Activated CD4-positive, CD25-positive, alpha-beta regulatory T cell treated with anti-CD3 and anti-CD28 coated beads, Interleukin-2, amount 50 U/mL, for 24 hours (primary cell): Measurements from ENCODE around the gene CCL8.
A peak's percentile ranks its signal among the peaks of the same experiment; 100 is the strongest.

Experiments
- ATAC-seq, 2 donors: fragments of 150-1000 bp; cut with Tn5 transposase; one replicate each; pipeline ENCODE4 v1.10.0; 2021; ENCODE audit warnings: mild to moderate bottlenecking in 1 of 2, moderate library complexity in 1 of 2

CCL8 gene

DNA sequence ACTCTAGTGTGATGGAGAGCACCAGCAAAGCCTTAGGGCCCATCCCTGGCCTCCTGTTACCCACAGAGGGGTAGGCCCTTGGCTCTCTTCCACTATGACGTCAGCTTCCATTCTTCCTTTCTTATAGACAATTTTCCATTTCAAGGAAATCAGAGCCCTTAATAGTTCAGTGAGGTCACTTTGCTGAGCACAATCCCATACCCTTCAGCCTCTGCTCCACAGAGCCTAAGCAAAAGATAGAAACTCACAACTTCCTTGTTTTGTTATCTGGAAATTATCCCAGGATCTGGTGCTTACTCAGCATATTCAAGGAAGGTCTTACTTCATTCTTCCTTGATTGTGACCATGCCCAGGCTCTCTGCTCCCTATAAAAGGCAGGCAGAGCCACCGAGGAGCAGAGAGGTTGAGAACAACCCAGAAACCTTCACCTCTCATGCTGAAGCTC lies at the start of gene CCL8:
CCL8 (plus strand) TSS at position 397 of the 445 bp plus-strand sequence. CDS start 67 bp downstream, outside the sequence.
- ATAC-seq, result no peak

DNA sequence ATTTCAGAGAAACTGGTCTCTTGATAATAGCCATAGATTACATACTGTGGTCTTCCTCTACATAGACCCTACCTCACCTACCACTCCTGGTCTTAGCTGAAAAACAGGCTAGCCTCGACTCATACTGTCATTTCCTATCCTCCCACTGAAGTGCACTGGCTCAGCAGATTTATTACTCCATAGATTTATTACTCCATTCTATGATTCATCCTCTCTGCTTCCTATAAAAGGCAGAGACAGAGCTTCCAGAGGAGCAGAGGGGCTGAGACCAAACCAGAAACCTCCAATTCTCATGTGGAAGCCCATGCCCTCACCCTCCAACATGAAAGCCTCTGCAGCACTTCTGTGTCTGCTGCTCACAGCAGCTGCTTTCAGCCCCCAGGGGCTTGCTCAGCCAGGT lies 49.3 kb upstream of the CCL8 start, which contains the start of gene CCL7:
CCL7 (plus strand) TSS at position 253 of the 400 bp plus-strand sequence; CDS start at position 323, 70 bp downstream.
- ATAC-seq, result no peak

DNA sequence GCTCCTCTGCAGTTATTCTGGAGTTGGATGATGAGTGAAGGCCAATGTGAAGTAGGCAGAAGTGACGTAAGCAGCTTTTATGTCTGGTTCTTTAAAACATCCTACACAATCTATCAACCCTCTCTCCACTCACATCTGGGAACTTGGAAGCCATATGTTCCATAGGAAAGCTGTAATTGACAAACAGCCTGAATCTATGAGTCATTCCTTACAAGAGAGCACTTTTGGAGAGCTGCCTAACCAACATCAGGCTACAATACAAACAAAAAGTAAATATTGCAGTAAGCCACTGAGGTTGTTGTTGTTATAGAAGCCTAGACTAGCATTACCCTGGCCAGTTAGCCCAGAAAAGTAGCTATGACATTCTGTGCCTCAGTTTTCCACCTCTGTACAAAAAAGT lies 43.4 kb upstream of the CCL8 start:
- no peak for ATAC-seq

DNA sequence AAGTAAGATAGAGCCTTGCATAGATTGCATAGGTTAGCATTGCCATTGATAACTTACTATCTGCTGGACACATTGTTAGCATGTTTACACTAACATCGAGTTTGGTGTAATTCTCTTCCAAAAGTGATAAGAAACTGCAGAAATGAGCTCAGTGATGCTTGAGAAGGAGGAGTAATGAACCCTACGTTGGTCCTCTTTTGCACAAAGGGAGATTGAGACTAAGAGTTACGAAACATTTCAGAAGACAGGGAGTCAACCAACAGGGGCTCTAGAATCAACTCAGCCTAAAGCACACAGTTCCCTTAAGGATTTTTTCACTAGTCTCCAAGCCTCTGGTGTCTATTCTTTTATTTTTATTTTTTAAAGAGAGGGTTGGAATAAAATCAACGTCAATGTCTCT lies 42.4 kb upstream of the CCL8 start:
- ATAC-seq, result no peak

DNA sequence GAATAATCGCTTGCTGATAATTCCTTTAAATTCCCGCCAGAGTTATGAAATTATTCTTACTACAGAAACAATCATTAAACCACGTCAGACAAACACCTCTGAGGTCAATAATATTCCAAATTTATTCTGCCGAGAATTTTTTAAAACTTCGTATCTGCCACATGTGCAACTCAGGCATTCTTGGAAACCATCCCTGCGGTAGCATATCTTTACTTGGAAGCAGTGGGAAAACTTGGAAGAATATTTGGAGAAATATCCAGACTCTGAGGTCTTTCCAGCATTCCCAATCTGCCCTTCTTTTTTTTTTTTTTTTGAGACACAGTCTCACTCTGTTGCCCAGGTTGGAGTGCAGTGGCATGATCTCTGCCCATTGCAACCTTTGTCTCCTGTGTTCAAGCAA lies 35.7 kb upstream of the CCL8 start:
- no peak for ATAC-seq

DNA sequence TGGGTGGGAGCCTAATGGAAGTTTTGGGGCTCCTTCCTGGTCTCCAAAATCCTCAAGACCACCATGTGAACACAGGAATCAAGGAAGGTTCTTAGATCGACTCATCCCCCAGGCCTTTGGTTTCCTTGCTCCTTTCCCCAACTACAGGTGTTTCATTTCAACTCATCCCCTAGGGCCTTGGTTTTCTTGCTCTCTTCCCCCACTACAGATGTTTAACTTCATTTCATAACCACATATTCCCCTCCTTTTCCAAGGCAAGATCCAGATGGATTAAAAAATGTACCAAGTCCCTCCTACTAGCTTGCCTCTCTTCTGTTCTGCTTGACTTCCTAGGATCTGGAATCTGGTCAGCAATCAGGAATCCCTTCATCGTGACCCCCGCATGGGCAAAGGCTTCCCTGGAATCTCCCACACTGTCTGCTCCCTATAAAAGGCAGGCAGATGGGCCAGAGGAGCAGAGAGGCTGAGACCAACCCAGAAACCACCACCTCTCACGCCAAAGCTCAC lies 33.9 kb upstream of the CCL8 start, which contains the start of gene CCL11:
CCL11 (plus strand) TSS at position 457 of the 507 bp plus-strand sequence. CDS start 67 bp downstream, outside the sequence.
- ATAC-seq, result no peak

DNA sequence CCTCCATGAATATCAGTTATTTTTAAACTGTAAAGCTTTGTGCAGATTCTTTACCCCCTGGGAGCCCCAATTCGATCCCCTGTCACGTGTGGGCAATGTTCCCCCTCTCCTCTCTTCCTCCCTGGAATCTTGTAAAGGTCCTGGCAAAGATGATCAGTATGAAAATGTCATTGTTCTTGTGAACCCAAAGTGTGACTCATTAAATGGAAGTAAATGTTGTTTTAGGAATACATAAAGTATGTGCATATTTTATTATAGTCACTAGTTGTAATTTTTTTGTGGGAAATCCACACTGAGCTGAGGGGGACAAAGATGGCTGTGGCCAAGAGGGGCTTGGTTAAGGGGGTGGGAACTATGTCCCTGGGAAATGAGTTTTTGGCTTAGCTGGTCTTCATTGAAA lies 31.4 kb upstream of the CCL8 start:
- ATAC-seq, result no peak

DNA sequence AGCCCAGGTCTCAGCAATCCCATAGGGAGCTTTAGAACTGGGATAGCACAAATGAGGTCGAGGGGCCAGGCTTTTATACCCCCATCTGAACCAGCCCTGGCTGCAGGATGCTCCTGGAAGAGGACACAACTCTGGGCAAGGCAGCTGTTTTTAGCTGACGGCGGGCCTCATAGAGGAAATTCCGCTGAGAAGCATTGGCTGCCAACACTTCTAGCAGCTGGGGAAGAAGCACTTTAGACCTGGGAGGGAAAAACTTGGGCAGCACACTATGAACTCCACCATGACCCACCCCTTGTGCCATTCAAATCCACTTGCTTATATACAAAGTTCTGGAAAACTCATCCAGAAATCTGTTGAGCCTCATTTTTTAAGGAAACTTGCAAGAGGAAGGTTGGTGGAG lies 28.6 kb upstream of the CCL8 start:
- no peak for ATAC-seq

DNA sequence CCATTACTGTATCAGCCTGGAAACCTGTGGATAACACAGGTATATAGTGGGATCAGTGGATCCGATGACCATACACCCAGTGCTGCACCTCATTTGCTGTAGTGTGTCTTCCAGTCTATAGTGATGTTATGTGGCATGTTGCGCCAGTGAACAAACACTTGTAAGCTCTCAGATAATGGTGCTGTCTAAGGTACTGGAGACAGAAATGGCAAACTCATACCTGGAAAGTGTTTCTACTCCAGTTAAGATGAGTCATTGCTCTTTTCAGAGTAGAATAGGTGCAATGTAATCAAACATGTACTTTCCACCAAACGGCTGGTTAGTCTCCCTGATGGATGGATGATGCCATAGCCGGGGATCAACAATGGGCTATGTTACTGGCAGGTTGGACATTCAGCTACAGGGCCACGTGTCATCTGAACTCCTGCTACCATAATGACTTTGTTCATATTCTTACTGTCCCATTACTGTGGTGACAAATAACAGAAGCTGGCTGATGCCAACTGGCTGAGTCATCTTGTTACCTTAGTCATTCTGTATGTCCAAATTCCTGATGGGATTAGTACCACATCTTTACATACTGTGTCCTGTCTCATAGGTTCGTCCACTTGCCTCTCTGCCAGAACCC lies 27.4 kb upstream of the CCL8 start:
- peak in 1 of 2 donors; percentile 17 for ATAC-seq

DNA sequence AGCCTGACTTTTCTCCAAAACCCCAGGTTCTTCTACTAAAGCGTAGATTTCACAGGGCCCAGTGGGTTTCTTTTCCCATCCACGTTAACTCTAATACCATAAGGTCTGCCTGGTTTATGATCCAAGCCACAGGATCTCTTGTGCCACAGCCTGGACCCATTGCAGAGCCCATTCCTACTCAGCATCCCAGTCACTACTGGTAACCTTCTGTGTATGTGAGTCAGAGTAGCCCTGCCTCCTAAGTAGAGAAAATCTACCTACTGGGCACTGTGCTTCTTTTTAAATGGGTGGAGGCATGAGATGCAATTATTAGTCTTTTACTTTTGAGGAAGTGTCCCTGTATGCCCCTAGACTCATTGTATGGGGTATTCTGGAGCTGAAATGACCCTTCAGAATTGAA lies 20.2 kb upstream of the CCL8 start:
- ATAC-seq, result no peak

DNA sequence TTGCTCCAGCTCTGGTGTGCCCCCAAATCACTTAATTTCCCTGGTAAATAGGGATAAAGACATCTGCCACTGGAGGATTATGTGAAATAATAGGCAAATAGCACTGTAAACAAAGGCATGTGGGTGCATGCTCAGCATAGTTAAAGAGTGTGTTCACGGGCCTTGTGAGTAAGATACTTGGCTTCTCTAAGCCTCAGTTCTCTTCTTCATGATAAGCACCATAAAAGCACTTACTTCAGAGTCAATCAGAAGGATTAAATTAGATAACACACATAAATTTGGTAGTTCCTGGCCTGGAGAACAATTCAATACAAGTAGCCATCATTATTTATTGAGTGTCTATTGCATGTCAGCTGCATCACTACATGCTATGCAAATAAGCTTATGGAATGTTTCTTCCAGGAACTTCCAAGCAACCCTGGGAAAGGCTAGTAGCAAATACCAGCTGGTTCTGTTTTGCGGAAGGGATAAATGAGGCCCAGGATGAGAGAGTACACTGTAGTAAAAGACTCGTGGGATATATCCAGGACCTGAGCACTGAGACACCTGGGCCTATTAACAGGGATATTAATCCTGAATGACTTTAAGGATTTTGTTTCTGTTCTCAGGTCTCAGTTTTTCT lies 19.2 kb upstream of the CCL8 start:
- ATAC-seq, result no peak

DNA sequence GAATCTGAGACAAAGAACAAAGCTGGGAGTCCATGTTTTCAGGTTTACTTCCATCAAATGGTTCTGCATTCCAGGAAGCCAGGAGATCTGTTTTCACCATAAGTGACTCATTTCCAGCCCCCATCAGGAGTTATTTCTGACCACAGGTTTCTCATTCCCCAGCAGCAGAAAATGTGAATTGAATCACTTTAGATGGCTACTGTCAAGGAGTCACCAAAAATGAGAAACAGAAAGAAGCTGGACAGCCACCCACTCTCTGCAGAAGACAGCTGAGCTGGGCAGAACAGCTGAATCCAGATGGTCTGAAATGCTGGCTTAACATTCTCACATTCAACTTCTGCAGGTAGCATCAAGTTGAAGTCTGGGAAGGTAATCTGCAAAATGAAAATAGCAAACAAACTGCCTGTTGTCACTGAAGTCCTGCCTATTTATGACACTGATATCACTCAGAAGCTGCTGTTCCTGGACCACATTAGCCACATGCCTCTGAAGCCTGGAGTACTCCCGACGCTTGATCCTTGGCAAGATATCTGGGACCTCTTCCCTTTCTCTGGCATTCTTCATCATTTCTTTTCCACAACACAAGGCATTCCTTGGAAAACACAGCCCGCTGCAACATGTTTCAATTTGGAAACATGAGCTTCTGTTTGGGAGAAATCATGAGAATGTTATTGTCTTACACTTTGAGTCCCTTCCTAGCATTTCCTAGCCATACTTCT lies 18.4 kb upstream of the CCL8 start:
- no peak for ATAC-seq

DNA sequence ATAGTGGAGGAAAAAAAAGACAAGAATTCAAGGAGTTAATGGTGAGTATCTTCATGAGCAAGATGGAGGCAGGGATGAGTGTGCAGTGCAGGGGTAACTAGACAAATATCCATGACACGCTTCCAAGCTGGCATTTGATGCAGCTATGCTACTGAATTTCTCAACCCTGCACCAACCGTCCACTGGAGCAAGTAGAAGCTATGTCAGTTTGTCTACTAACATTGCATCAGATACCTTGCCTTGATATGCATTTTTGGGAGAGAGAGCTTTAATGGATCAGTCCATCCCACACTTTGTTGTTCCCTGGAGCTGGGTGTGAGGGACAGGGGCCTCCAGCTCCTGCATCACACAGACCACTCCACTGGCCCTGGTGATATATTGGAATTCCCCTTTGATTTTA lies 17.2 kb upstream of the CCL8 start:
- ATAC-seq, result no peak

DNA sequence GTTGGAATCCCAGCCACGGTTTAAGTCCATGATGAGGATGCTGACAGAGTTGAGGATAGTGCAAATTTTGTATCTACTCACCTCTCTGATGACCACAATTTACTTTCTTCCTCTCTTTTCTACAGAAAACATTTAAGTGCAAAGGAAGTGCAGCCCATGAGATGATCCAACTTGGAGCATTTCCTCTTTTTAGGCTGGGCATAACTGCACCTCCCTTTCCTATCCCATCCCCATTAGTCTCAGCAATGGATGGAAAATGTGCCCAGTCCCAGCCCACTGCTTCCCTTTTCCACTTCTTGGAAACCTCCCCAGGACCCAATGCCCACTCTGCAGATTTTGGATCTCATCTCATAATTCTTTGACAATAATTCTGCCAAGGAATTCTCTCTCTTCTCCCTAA lies 16.6 kb upstream of the CCL8 start:
- no peak for ATAC-seq

DNA sequence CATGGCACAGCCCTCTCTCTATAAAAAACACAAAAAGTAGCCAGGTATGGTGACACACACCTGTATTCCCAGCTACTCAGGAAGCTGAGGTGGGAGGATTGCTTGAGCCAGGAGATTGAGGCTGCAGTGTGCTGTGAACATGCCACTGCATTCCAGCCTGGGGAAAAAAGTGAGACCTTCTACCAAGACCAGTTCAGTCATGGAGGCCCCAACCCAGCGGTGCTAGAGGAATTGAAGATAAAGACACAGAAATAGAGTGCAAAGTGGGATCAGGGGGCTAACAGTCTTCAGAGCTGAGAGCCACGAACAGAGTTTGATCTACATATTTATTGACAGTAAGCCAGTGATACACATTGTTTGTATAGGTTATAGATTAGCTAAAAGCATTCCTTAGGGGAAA lies 15.6 kb upstream of the CCL8 start:
- ATAC-seq, result no peak

DNA sequence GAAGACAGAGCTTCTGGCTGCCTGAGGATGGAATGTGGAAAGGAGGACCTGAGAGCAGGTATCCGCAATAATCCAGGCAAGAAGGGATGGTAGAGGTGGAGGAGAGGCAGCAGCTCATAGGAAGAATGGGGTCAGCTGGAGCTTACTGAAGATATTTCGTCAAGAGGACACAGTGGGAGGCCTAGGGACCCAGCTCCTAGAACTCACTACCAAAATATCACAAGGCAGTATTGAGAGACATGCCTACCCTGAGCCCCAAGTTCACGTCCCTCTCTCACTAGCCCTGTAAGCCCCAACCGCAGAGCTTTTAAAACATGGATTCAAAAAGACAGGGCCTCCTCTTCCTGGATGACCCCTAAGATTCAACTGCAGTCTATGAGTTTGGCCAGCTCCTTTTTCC lies 14.2 kb upstream of the CCL8 start:
- ATAC-seq, result no peak

DNA sequence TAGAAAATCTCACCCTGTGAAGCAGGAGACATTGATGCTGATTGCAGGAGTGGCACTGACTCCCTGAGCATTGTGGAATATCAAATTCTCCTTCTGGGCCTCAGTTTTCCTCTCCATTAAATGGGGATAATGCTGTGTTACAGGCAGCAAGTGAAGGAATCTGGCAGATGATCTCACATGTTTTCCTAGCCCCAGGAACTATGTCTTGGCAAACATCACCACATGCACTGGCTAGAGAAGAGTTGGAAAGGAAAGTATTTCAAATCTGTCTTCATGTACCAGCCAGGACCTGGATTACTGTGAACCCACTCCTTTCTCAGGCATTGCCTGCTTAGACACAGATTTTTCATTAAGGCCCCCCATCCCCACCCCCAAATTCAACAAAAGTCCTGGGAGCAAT lies 13.6 kb upstream of the CCL8 start:
- ATAC-seq, result no peak

DNA sequence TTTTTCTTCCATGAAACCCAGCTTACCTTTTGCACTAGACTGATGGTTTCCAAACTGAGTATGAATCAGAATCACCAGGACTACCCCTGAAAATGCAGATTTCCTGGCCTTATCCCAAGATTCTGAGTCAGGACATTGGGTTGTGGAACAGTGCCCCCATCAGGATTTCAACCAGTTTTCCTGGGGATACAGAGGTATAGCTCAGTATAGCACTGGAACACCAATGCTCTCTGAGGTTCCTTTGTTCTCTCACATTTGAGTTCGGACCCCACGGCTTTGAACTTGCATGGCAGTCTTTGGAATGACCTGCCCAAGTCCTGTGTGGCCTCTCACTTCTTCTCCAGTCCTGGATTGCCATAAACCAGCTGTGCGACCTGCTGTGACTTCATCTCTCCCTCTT lies 12.8 kb upstream of the CCL8 start:
- no peak for ATAC-seq

DNA sequence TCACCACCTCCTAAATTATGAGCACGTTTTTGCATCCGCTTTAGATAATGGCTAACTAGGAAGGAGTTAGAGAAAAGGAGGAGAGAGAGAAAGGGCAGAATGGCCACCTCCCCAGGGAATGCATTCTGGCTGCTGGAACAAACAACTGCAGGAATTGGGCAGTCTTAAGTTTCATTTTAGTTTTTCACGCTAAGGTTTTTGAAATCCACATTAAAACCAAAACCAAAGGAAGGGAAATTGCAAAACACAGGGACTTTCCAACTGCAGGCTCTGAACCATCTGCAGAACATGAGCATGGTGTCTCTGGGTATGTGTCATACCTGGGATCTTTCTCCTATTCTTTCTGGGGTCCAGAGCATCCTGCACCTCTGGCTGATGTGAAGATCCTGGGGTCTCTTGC lies 12.1 kb upstream of the CCL8 start:
- ATAC-seq, result no peak

DNA sequence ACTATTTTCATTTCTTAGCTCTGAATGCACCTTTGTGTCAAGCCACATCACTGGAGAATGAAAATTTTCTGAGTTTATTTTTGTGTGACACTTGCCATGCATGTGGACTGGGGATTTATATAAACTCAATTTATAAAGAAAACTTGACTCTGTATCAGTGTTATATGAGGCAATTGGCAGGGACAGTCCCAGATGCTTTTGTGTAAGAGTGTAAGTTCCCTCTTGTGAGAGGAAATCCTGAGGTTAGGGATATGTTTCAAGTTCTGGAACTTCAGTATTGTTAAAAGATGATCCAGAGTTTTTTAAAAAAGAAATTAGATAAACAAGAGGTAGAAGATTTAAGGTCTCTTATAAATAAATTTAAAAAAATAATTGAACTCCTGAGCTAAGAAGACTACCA lies 10.9 kb upstream of the CCL8 start:
- no peak for ATAC-seq

DNA sequence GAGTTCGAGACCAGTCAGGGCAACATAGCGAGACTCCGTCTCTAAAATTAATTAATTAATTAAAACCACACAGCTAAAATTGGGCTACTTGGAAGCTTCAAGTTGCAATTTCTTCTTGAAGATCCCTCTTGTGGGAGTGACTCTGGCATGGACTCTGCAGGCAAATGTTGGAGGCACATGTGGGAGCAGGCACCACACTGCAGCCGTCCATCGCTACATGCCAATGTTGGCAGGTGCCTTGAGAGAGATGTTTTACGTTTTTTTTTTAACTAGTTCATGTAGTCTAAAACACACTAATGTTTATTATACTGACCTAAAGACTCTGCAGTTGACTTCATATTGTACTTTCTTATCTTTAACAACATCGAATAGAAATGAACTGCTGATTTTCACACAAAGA lies 7.9 kb upstream of the CCL8 start:
- no peak for ATAC-seq

DNA sequence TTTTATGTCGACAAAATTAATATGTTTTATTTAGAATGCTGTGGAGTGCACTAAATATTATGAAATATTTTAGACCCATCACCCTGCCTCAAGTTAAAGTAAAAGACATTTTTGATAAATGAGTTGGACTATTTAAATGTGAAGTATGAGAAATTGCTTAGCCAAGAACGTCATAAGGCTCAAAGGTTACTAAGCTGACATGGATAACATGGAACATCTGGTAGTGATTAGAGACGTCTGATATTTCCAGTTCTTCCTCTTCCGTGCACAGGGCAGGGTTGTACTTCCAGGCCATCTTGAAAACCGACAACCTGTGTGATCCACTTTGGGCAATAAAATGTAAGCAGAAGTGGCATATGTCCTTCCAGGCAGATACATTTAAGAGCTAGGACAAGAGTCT lies 7.2 kb upstream of the CCL8 start:
- ATAC-seq, result no peak

DNA sequence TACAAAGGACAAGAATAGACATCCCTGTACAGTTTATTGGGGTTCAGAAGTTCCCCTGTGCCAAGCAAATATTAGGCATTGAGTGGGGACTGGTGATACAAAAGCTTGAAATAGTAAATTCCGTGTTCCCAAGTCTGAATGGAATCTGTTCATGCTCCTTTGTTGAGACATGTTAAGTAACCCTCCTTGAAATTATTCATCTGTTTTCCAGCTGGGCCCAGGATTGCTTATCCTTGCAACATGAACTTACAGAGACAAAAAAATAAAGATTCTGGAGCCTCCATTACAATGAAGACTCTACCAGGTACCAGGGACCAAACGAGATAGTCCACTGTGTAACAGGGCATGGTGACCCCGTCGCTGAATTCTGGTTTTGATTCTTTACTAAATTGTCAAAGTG lies 6.1 kb upstream of the CCL8 start:
- ATAC-seq, result no peak

DNA sequence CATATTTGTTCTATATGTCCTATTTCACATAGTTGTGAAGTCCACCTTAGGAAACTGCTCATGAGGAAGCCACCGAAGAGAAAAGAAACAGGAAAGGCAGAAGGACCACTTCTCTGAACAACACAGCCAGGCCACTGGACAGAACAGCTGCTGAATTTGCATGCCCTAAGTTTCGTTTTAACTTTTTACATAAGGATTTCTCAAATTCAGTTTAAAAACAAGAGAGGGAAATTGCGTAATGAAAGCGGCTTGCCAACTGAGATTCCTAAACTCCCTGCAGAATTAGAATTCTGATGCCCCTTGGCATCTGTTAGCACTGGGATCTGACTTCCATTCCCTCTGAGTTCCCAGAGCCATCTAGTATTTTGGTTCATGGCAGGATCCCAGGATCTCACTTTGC lies 5.0 kb upstream of the CCL8 start:
- no peak for ATAC-seq
